SK-N-SH (cell line): ENCODE results near the gene GAGE10.

Experiments used
- CTCF ChIP-seq: fragments of 200-600 bp; sonication (generic); IDR thresholded peaks from 2 replicates; pipeline ENCODE4 v1.6.1; 2017; ENCODE audit warnings: antibody characterized with exemption, mild to moderate bottlenecking, moderate library complexity
- POLR2AphosphoS5 ChIP-seq: IDR thresholded peaks from 2 replicates; pipeline ENCODE4 v1.6.1; 2012; ENCODE audit warnings: low read depth, low read length
- RAD21 ChIP-seq: IDR thresholded peaks from 2 replicates; pipeline ENCODE4 v1.6.1; 2012; ENCODE audit warnings: mild to moderate bottlenecking, low read length
- TAF1 ChIP-seq: IDR thresholded peaks from 2 replicates; pipeline ENCODE4 v1.6.1; 2012; ENCODE audit warnings: low read depth, mild to moderate bottlenecking, low read length, moderate library complexity, borderline replicate concordance
- TCF12 ChIP-seq: IDR thresholded peaks from 2 replicates; pipeline ENCODE4 v1.4.0; 2012

- TF ChIP-seq TAF1, result no peak
- TF ChIP-seq POLR2AphosphoS5, result no peak
- TF ChIP-seq RAD21, result no peak
- no peak for TF ChIP-seq TCF12
- TF ChIP-seq CTCF, result no peak
These were observed 27.2 kb upstream of the GAGE10 start for GRCh38 chrX:49276207-49276606.
